Stimulated activated naive CD8-positive, alpha-beta T cell treated with anti-CD3 and anti-CD28 coated beads, Interleukin-15, Interleukin-2, amounts not matched to agents 100 ng/mL and 50 ng/mL, for 24 hours (primary cell): ENCODE results near the gene TMEM198.

Experiments used
- H3K27ac Mint-ChIP-seq: one replicate; pipeline ENCODE4 v1.8.0; 2021; ENCODE audit warnings: mild to moderate bottlenecking, mixed read lengths
- H3K27me3 Mint-ChIP-seq: one replicate; pipeline ENCODE4 v1.8.0; 2021; ENCODE audit warnings: mixed read lengths
- H3K36me3 Mint-ChIP-seq: one replicate; pipeline ENCODE4 v1.8.0; 2021; ENCODE audit warnings: low read depth, mixed read lengths
- H3K4me1 Mint-ChIP-seq: one replicate; pipeline ENCODE4 v1.8.0; 2021; ENCODE audit warnings: low read depth, mixed read lengths
- H3K4me3 Mint-ChIP-seq: one replicate; pipeline ENCODE4 v1.8.0; 2021; ENCODE audit warnings: mild to moderate bottlenecking, mixed read lengths
- H3K9me3 Mint-ChIP-seq: one replicate; pipeline ENCODE4 v1.8.0; 2021; ENCODE audit warnings: mixed read lengths

The TMEM198 gene

GRCh38 chr2:219506153-219506801 is 37.6 kb upstream of the TMEM198 start:
- Mint-ChIP-seq H3K27me3 (peaks cover 19% of the 10 kb centered on the region), H3K36me3 (peaks cover 17% of the 10 kb centered on the region), H3K4me3 (no peak overlapping the region), H3K4me1 (peaks cover 9% of the 10 kb centered on the region), H3K27ac (no peak overlapping the region), H3K9me3 (no peaks in the 10 kb centered on the region)

DNA sequence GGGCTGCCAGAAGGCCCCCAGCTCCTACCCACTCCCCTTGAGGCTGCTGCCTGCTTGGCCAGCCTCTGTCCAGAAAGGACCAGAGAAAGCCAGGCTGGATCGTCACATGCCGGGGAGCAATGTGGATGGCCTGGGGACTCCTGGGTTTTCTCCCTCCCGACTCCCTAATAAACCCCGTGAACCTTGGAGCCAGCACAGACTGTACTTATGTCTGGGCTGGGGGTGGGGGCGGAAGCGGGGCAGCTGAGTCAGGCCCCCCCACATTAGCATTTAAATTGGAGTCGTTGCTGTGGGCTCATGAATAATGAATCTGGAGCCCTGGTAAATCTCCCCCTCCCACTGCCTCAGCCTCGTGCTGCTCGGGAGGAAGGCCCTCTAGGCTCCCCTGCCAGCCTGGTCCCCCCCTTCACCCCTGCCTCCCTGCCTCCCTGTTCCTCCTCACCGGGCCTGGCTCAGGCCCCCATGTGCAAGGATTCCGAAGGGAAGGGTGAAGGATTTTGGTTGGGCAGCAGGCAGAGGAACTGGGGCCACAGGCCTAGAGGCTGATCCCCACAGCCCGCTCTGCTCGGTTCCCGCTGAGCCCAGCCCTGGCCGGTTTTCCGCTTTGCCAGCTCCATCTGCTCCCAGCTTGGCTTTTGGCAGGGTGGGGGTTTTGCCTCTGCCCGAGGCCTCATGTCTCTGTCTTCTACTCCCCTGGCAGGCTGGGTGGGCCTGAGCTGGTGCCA is 36.9 kb upstream of the TMEM198 start:
- Mint-ChIP-seq H3K9me3 (no peaks in the 10 kb centered on the region), H3K27me3 (peaks cover 21% of the 10 kb centered on the region), H3K4me1 (peaks cover 9% of the 10 kb centered on the region), H3K36me3 (peaks cover 17% of the 10 kb centered on the region), H3K27ac (no peak overlapping the region), H3K4me3 (no peak overlapping the region)

- Mint-ChIP-seq H3K4me1 (peaks cover 9% of the 10 kb centered on the region), H3K27me3 (peaks cover 27% of the 10 kb centered on the region)
These were observed 36.0 kb upstream of the TMEM198 start for GRCh38 chr2:219507581-219508443.

GRCh38 chr2:219508444-219508734 is 35.4 kb upstream of the TMEM198 start:
- Mint-ChIP-seq H3K4me3 (no peak overlapping the region), H3K4me1 (peaks cover 10% of the 10 kb centered on the region), H3K36me3 (peaks cover 17% of the 10 kb centered on the region), H3K9me3 (no peaks in the 10 kb centered on the region), H3K27ac (no peak overlapping the region), H3K27me3 (peaks cover 31% of the 10 kb centered on the region)

More at GRCh38 chr2:219507581-219508443, 36.0 kb upstream of the TMEM198 start:
- Mint-ChIP-seq H3K4me3 (no peak overlapping the region), H3K36me3 (peaks cover 17% of the 10 kb centered on the region), H3K27ac (no peak overlapping the region), H3K9me3 (no peaks in the 10 kb centered on the region)

DNA sequence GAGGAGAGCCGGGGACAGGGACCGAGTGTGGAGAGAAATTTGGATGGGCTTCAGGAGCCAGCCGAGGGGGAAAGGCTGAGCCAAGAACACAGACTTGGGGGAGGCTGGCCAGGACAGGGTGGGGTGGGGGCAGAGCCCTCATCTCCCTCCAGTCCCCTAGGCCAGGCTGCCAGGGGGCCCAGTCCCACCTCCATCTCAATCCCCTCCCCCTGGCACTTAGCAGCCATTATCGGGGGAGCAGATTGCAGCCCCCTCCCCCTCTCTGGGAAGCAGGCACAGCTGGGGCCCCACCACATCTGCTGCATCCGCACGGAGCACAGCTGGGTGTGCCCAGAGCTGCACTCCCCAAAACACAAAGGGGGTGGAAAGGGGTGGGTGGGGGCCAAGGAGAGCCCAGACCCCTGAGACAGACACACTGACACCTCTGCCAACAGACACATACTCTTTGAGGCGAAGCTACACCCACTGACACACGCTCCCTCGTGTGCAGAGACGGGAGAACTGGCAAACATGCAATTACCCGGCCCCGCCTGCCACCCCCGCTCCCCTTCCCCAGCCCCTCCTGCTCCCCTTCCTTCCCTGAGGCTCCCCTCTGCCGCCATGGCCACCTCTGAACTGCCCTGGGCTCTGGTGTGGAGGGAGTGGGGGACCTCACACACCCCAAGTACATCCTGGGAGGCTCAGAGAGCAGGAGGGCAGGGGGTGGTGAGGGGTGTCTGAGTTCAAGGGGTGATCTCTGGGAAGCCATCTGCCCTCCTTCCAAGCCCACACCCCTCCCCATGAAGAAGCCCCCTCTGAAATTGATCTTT is 34.7 kb upstream of the TMEM198 start:
- Mint-ChIP-seq H3K27ac (no peak overlapping the region), H3K4me3 (peak overlapping the region; percentile 20), H3K4me1 (peaks cover 13% of the 10 kb centered on the region), H3K36me3 (peaks cover 17% of the 10 kb centered on the region), H3K9me3 (no peaks in the 10 kb centered on the region), H3K27me3 (peaks cover 39% of the 10 kb centered on the region)

GRCh38 chr2:219509780-219510511 is 33.9 kb upstream of the TMEM198 start:
- Mint-ChIP-seq H3K4me1 (peaks cover 13% of the 10 kb centered on the region), H3K4me3 (peak overlapping the region; percentile 20), H3K36me3 (peaks cover 10% of the 10 kb centered on the region), H3K27me3 (peaks cover 42% of the 10 kb centered on the region), H3K27ac (no peak overlapping the region), H3K9me3 (no peaks in the 10 kb centered on the region)

DNA sequence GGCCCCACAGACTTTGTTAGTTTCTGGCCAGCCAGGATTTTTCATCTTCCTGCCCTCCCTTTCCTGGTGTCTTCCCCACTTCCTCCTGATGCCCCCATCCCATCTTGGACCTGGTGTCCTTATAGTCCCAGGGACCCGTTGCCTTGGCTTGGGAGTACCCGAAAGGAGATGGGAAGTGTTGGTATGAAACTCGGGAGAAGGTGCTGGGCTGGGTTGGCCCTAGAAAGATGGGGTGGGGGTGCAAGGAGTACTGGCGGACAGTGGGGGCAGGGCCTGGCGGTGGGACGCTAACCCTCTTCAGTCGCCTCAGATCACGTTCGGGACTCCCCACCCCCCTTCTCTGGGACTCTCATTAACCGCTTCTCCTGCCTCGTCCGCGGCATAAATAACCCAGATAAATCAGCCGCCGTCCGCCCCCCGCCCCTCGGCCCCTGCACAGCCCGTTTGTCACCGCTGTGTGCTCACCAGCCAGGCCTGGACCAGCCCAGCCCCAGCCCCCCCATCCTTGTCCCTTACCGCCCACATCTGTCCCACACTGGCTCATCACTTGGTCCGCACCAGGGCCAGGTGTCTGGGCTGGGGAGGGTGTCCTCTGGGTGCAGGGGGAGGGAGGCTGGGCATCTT is 33.2 kb upstream of the TMEM198 start:
- Mint-ChIP-seq H3K27ac (no peak overlapping the region), H3K4me1 (peaks cover 13% of the 10 kb centered on the region), H3K9me3 (no peaks in the 10 kb centered on the region), H3K4me3 (no peak overlapping the region), H3K36me3 (peaks cover 6% of the 10 kb centered on the region), H3K27me3 (peaks cover 49% of the 10 kb centered on the region)

GRCh38 chr2:219511547-219512325 is 32.1 kb upstream of the TMEM198 start:
- Mint-ChIP-seq H3K36me3 (peaks cover under 1% of the 10 kb centered on the region), H3K27me3 (peaks cover 59% of the 10 kb centered on the region), H3K4me3 (no peak overlapping the region), H3K27ac (no peak overlapping the region), H3K9me3 (no peaks in the 10 kb centered on the region), H3K4me1 (peaks cover 13% of the 10 kb centered on the region)

GRCh38 chr2:219512524-219513216 is 31.2 kb upstream of the TMEM198 start:
- no peaks in the 10 kb centered on the region for H3K36me3 Mint-ChIP-seq
- no peak overlapping the region for H3K27ac Mint-ChIP-seq
- no peak overlapping the region for H3K4me3 Mint-ChIP-seq
- H3K4me1 Mint-ChIP-seq: peaks cover 13% of the 10 kb centered on the region
- no peaks in the 10 kb centered on the region for H3K9me3 Mint-ChIP-seq
- peaks cover 69% of the 10 kb centered on the region for H3K27me3 Mint-ChIP-seq

DNA sequence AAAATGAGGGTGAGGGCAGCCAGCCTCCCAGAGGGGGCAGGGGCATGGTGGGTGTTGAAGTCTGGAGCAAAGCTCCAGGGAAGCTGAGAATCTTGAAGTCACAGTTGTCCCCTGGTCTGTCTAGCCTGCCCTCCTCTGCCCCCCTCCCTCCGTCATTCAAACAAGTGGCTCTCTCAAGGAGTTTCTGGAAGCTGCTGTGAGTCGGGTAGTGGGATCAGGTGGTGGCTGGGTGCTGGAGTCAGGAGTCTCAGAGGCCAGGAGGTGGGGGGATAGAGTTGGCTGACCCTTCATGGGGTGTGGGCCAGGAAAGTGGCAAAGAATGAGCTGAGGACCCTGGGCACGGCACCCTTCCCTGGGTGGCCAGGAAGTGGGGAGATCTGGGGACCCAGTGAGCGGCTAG is 30.0 kb upstream of the TMEM198 start:
- Mint-ChIP-seq H3K36me3 (no peaks in the 10 kb centered on the region), H3K27ac (no peak overlapping the region), H3K9me3 (no peaks in the 10 kb centered on the region), H3K4me3 (no peak overlapping the region), H3K4me1 (peaks cover 13% of the 10 kb centered on the region), H3K27me3 (peaks cover 73% of the 10 kb centered on the region)

- Mint-ChIP-seq H3K4me1 (peaks cover 13% of the 10 kb centered on the region), H3K27ac (no peak within 1 kb of the TSS), H3K36me3 (no peaks in the 10 kb centered on the region), H3K27me3 (peaks cover 76% of the 10 kb centered on the region), H3K9me3 (no peaks in the 10 kb centered on the region), H3K4me3 (no peak within 1 kb of the TSS)
These were observed 29.5 kb upstream of the TMEM198 start, which contains the start of gene ASIC4 for GRCh38 chr2:219514196-219514761. TSS of gene ASIC4 (plus strand) at chr2:219514482. CDS start at chr2:219514725, 243 bp downstream.

DNA sequence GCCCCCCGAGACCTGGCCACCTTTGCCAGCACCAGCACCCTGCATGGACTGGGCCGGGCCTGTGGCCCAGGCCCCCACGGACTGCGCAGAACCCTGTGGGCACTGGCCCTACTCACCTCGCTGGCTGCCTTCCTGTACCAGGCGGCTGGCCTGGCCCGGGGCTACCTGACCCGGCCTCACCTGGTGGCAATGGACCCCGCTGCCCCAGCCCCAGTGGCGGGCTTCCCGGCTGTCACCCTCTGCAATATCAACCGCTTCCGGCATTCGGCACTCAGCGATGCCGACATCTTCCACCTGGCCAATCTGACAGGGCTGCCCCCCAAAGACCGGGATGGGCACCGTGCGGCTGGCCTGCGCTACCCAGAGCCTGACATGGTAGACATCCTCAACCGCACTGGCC is 29.0 kb upstream of the TMEM198 start:
- Mint-ChIP-seq H3K36me3 (no peaks in the 10 kb centered on the region), H3K4me3 (no peak overlapping the region), H3K27me3 (peaks cover 75% of the 10 kb centered on the region), H3K27ac (no peak overlapping the region), H3K4me1 (peaks cover 9% of the 10 kb centered on the region), H3K9me3 (no peaks in the 10 kb centered on the region)
